ENCODE results near the gene GABRA4.

The GABRA4 gene

GRCh38 chr4:46993075-46994006 lies at the start of gene GABRA4:
Gene GABRA4, minus strand, starts transcription at chr4:46993581. Its CDS starts 157 bp downstream, at chr4:46993424.
- DNase-seq (ENCODE audit: low read depth in 2 of 2) = no peak

GRCh38 chr4:47040828-47041227 lies 47.4 kb upstream of the GABRA4 start:
- DNase-seq (ENCODE audit: low read depth in 2 of 2) = no peak

- no peak for DNase-seq (ENCODE audit: low read depth in 2 of 2)
Measured at GRCh38 chr4:47038263-47038662, 44.9 kb upstream of the GABRA4 start.

GRCh38 chr4:47032405-47033106 lies 39.2 kb upstream of the GABRA4 start:
- no peak for DNase-seq (ENCODE audit: low read depth in 2 of 2)

- no peak for DNase-seq (ENCODE audit: low read depth in 2 of 2)
Measured at GRCh38 chr4:47031751-47032404, 38.5 kb upstream of the GABRA4 start.

- DNase-seq (ENCODE audit: low read depth in 2 of 2) = no peak
Measured at GRCh38 chr4:47031011-47031678, 37.8 kb upstream of the GABRA4 start, which contains the start of gene GABRB1. Gene GABRB1, plus strand, starts transcription at chr4:47031567.

GRCh38 chr4:47017494-47017893 lies 24.1 kb upstream of the GABRA4 start:
- DNase-seq (ENCODE audit: low read depth in 2 of 2) = no peak

GRCh38 chr4:47017081-47017480 lies 23.7 kb upstream of the GABRA4 start:
- no peak for DNase-seq (ENCODE audit: low read depth in 2 of 2)

- no peak for DNase-seq (ENCODE audit: low read depth in 2 of 2)
Measured at GRCh38 chr4:47013373-47013772, 20.0 kb upstream of the GABRA4 start.

- DNase-seq (ENCODE audit: low read depth in 2 of 2) = no peak
Measured at GRCh38 chr4:47012676-47013075, 19.3 kb upstream of the GABRA4 start.

GRCh38 chr4:47010912-47011446 lies 17.6 kb upstream of the GABRA4 start:
- DNase-seq (ENCODE audit: low read depth in 2 of 2) = no peak

GRCh38 chr4:47010347-47010911 lies 17.0 kb upstream of the GABRA4 start:
- no peak for DNase-seq (ENCODE audit: low read depth in 2 of 2)

- DNase-seq (ENCODE audit: low read depth in 2 of 2) = no peak
Measured at GRCh38 chr4:47002580-47002979, 9.2 kb upstream of the GABRA4 start.

GRCh38 chr4:47000406-47000805 lies 7.0 kb upstream of the GABRA4 start:
- no peak for DNase-seq (ENCODE audit: low read depth in 2 of 2)

- DNase-seq (ENCODE audit: low read depth in 2 of 2) = no peak
Measured at GRCh38 chr4:46999566-46999965, 6.2 kb upstream of the GABRA4 start.

GRCh38 chr4:46994007-46994405 lies 625 bp upstream of the GABRA4 start:
- no peak for DNase-seq (ENCODE audit: low read depth in 2 of 2)

GRCh38 chr4:46992338-46992737 lies 1.0 kb downstream of the GABRA4 start:
- DNase-seq (ENCODE audit: low read depth in 2 of 2) = no peak

- DNase-seq (ENCODE audit: low read depth in 2 of 2) = no peak
Measured at GRCh38 chr4:46986922-46987638, 6.3 kb downstream of the GABRA4 start.

GRCh38 chr4:46984781-46985180 lies 8.6 kb downstream of the GABRA4 start:
- DNase-seq (ENCODE audit: low read depth in 2 of 2) = no peak

- no peak for DNase-seq (ENCODE audit: low read depth in 2 of 2)
Measured at GRCh38 chr4:46980851-46981250, 12.5 kb downstream of the GABRA4 start.
